Brain pericyte (primary cell): ENCODE data around the gene KRT75.
"Not testable (repeated sequence)": the region's sequence is repeated elsewhere in the genome, so short reads cannot be mapped to it uniquely, and the experiment has no call there.

Experiments
- DNase-seq: peaks from one replicate; pipeline ENCODE4 v3.0.0-alpha.2; 2012; ENCODE audit warnings: low read depth, low spot score

KRT75 gene

DNA sequence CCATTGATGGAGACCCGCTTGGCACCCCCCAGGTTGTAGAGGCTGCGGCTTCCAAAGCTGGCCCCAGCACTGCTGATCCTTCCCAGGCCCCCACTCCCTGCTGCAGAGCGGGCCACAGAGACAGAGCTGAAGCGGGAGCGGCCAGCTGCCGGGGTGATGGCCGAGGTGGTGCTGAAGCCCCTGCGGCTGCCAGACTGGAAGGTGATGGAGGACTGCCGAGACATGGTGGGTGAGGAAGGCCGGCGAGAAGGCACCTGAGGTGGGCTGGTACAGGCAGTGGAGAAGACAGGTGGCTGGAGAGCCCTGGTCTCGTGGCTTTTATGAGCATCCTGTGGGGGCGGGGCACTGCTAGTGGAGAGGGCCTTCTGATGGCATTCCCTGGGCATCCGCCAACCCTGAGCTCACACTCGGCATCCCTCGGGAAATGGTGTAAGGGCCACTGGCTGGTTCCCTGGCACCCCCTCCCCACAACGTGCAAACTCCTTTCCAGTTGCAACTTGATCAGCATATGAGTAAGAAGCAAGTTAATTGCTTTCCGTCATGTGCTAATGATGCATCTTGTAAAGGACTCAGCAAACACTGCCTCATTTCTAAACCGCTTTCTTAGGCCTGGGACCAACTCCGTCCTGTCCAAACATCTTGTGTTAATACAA is at the start of gene KRT75:
Gene KRT75 (minus strand): TSS at position 291 of the 653 bp plus-strand sequence. CDS start 67 bp downstream, at position 224.
- DNase-seq, result no peak

DNA sequence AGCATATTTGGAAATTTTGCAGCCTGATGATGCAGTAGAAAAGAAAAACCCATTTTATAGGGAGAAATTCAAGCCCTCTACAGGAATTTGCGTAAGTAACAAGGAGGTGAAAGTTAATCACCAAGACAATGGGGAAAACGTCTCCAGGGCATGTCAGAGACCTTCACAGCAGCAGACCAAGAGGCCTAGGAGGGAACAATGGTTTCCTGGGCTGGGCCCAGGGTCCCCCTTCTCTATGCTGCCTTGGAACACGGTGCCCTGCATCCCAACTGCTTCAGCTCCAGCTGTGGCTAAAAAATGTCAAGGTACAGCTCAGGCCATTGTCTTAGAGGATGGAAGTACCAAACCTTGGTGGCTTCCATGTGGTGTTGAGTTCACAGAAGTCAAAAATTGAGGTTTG is 45.9 kb upstream of the KRT75 start:
- DNase-seq, result no peak

DNA sequence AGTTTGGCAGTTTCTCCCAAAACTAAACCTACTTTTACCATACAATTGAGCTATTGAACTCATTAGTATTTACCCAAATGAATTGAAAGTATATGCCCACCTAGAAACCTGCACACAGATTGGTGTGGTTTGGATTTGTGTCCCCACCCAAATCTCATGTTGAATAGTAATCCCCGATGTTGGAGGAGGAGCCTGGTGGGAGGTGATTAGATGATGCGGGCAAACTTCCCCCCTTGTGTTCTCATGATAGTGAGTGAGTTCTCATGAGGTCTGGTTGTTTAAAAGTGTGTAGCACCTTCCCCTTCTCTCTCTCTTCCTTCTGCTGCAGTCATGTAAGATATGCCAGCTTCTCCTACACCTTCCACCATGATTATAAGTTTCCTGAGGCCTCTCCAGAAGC is 43.5 kb upstream of the KRT75 start:
- no peak for DNase-seq

DNA sequence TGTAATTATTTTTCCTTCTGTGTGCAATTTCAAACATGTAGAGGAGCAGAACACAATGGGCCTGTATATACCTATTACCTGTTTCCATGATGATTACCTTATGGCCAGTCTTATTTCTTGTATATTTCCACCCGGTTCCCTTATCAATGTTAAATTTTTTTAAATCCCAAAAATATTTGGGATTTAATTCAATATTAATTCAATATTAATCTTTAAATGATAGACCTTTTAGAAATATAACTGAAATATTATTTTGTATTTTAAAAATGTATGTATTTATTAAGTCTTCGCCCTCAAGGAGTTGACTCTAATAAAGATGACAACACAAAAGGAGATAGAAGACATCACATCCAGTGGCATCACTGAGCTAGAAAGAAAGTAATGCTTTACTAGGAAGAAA is 40.0 kb upstream of the KRT75 start:
- DNase-seq, result no peak

DNA sequence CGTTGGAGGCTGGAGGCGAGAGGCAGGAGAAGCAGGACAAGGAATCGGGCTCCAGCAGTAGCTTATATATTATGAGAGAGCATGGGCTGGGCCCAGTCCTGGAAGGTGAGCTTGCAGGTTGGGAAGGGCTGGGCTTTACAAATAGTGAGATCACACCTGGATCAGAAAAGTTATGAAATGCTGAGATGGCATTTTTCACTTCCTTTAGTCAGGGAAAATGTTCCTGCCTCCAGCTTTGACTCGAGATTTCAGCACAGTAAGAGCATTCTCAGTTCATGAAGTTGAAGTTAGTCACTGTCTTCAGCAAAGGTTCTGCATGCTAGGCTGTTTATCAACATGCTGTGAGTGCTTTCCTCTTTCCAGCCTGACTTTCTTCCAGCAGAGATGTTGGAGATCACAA is 39.6 kb upstream of the KRT75 start, which contains the start of gene KRT6C:
Gene KRT6C (minus strand): TSS at position 38 of the 400 bp plus-strand sequence. CDS start 68 bp downstream, outside the sequence.
- no peak for DNase-seq

DNA sequence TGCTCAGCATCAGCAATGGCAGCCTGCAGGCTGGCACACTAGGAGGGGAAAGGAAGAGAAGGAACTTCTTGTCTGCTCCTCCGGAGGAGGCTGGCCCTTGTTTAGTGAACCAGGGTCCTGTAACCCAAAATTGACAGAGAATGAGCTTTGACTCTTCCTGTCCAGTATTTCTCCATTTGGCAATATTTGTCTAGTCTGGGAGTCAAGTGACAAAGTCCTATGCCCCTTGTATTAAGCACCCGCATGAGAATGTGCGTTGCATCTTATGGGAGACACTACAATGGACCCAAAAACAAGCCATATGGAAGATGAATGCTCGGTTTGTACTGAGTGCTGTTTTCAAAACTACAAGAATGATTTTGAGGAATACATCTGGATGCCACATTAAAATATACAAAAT is 35.7 kb upstream of the KRT75 start:
- no peak for DNase-seq

DNA sequence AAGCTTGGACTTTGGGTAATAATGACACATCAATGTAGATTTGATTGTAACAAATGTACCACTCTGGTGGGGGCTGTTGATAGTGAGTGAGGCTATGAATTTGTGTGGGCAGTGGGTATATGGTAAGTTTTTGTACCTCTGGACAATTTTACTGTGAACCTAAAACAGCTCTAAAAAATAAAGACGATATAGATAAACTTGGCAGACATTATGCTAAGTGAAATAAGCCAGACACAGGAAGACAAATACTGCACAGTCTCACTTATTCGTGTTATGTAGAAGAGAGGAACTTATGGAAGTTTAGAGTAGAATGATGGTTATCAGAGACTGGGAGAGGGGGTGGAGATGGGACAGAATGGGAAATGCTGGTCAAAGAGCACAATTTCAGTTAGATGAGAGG is 30.7 kb upstream of the KRT75 start:
- no peak for DNase-seq

DNA sequence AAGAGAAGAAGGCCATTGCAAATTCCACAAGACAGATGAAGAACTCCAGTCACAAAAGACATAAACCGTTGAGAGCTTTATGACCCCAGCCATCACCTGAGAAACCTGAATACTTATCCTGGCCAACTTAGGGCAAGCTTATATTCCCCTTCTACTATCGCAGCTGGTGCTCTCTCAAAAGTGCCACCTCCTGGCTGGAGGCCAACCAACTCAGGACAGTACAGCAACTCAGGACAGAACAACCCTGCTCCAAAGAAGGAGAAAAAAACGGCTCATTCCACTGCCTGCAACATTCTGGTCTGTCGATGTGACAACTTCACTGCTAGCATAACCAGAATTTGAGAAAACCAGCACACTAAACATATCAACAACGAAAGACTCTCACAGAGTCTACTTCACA is 27.5 kb upstream of the KRT75 start:
- no peak for DNase-seq

DNA sequence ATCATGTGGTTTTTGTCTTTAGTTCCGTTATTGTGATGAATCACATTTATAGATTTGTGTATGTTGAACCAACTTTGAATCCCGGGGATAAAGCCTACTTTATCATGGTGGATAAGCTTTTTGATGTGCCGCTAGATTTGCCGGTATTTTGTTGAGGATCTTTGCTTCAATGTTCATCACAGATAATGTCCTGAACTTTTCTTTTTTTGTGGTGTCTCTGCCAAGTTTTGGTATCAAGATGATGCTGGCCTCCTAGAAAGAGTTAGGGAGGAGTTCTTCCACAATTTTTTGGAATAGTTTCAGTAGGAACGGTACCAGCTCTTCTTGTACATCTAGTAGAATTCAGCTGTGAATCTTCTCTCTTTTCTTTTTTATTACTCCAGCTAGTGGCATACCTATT is 24.7 kb upstream of the KRT75 start:
- no peak for DNase-seq

DNA sequence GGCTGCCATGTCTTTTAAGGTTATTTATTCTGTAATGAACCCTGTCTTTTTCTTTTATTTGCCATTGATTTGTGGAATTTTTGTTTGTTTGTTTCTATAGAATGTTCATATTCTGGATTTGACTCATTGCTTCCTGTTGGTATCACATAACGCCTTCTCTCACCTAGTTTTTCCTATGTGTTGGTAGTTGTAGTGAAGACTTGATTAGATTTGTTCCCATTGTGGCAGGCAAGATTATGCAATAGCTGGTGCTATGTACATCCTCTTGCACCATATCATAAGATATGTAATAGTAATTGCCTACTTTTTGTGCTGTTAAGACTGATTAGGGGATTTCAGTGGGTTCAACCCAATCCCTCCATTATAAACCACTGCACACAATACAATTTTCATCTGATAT is 21.6 kb upstream of the KRT75 start:
- DNase-seq, result no peak

DNA sequence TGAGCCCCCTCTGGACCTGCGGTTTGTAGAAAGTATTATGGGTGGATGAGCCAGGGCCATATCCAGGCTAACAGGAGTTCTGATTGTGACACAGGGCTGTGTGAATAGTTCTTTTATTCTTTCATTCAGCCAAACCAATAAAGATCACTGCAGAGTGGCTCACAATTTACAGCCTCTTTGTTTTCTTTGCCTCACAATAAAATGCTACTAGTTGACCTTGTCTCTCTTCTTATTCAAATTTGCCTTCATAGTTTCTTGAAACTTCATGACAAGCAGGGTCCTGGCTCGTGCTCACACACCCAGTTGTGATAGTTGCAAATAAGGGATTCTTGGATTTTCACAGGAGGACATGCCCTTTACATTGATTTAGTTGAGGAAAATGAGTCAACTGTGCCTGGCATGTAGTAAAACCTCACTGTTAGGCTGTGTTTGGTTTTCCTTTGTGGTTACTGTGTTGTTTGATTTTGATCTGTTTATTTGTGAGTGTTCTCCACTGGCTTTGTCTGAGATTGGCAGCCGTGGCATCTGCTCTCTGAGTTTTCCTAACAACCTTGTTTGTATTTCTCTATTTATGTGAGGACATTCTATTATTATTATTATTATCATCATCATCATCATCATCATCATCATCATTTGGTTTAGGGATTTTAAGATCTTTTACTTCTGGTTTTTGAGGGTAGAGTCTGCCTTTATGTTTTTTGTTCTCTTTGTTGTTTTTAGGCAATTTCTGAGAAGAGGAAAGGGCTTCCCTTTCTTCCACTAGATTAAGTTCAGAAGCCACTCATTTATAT is 20.4 kb upstream of the KRT75 start:
- no peak for DNase-seq

DNA sequence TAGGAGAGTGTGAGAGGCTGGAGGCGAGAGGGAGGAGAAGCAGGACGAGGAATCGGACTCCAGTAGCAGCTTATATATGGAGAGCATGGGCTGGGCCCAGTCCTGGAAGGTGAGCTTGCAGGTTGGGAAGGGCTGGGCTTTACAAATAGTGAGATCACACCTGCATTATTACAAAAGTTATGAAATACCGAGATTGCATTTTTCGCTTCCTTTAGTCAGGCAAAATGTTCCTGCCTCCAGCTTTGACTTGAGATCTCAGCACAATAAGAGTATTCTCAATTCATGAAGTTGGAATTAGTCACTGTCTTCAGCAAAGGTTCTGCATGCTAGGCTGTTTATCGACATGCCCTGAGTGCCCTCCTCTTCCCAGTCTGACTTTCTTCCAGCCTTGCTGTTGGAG is 17.9 kb upstream of the KRT75 start, which contains the start of gene KRT6B:
Gene KRT6B (minus strand): TSS at position 46 of the 400 bp plus-strand sequence. CDS start 68 bp downstream, outside the sequence.
- no peak for DNase-seq

DNA sequence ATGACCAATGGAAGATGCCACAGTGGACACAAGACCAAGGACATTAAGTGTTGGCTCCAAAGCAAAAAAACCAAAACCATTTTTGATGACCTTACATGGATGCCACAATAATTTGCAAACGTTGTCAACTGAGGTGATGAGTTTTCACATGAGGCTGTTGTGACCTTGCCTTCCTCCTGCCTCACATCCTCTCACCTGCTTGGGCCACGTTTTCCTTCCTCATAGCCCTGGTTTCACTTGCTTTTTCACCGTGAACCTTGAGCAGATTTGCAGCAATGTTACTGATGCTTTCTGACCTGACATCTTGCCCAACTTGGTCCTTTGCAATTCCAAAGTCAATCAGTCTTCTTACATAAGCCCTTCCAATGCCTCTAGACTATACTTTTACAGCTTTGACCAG is 14.1 kb upstream of the KRT75 start:
- no peak for DNase-seq

DNA sequence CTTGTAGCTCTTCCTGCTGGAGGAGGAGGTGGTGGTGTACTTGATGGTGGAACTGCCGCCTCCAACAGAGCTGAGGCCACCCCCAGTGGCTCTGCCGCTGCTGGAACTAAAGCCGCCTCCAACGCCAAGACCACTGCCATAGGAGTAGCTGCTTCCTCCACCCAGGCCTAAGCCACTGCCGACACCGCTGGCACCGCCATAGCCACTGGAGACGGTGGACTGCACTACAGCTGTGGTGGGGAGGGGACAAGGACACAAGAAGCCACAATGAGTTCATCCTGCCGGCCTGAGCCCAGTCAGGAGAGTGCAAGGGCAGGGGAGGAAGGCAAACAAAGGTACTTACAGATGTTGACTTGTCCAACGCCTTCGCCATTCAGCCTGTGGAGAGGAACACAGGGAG is 13.0 kb upstream of the KRT75 start:
- DNase-seq, result not testable (repeated sequence)

DNA sequence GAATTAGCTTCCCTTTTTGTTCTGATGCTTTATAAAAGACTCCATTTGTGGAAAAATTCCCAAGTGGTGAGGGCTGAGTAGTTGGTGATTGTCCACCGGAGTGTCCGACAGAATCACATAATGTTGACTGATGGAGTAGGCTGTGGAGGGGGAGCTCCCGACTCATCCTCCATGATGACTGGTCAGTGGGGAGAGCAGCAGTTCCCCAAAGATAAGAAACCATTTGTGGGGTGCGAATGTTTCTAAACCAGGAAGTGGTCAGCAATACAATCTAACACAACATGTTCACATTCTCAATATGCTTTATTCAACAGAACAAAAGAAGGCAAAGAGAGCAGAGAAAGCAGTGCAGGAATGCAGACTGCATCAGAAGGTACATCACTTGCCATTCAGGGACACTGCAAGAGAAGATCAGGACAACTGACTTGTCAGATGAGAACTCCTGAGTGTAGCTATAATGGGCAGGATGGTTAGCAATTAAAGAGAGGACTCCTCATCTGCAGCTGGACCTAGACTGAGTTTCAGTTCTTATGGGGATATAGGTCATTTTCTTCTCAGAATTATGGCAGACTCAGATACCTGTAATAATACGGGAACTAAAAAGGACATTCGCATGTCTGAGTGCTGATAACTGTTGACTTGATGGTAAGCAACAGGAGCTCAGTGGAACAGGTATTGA is 12.3 kb upstream of the KRT75 start:
- DNase-seq, result no peak

DNA sequence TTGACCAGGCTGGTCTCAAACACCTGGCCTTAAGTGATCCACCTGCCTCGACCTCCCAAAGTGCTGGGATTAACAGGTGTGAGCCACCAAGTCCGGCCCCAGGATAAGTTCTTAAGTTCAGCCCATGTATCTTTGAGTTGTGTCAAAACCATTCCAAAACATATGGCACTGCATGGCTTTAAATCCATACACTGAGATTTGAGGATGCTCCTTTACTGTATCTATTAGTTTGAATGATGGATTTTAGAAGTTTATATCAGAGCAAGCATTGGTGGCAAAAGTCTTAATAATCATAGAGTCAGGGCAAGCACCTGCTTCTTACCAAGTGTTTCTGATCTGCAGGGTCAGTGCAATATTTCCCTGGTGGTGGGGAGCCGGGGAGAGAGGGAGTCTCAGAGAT is 11.7 kb upstream of the KRT75 start:
- DNase-seq, result no peak

DNA sequence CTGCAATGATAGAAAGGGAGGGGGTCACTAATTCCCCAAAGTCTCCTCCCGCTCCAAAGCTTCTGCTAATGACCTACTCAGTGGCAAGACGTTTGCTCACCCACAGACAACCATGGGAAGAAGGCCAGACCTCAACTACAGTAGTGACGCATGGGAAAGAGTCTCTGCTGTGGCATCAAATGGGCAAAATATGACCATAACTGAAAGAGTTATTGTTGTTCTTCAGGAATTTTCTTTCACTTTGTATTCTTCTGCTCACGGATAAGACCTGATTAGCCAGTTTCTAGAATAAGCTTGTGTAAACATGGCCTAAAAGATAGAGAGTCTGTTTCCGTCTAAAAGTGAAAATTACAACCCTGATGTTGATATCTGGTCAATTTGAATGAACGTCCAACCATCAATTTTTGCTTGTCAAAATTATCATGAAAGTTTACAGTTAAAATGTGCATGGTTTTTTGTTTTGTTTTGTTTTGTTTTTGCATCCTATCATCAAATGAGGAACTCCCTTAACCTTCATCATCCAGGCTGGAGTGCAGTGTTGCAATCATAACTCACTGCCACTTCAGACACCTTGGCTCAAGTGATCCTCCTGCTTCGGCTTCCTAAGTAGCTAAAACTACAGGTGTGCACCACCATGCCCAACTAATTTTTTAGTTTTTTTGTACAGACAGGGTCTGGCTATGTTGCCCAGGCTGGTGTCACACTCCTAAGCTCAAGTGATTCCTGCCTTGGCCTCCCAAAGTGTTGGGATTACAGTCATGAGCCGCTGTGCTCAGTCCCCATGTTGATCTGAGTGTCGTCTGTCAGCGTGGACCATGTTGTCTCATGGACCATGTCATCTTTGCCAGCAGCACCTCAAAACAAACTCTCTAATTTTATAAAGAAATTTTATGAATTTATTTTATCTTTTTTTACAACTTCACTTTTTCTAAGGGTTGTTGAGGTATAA is 10.8 kb upstream of the KRT75 start:
- DNase-seq, result no peak

DNA sequence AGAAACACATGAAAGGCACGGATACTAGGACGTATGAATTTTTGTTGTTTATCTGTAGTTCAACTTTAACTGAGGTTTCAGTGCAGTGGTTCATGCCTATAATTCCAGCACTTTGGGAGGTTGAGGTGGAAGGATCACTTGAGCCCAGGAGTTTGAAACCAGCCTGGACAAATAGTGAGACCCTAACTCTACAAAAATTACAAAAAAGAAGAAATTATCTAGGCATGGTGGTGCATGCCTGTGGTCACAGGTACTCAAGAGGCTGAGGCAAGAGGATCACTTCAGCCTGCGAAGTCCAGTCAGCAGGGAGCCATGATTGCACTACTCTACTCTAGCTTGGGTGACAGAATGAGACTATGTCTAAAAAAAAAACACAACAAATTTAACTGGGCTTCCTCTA is 9.8 kb upstream of the KRT75 start:
- DNase-seq, result no peak

DNA sequence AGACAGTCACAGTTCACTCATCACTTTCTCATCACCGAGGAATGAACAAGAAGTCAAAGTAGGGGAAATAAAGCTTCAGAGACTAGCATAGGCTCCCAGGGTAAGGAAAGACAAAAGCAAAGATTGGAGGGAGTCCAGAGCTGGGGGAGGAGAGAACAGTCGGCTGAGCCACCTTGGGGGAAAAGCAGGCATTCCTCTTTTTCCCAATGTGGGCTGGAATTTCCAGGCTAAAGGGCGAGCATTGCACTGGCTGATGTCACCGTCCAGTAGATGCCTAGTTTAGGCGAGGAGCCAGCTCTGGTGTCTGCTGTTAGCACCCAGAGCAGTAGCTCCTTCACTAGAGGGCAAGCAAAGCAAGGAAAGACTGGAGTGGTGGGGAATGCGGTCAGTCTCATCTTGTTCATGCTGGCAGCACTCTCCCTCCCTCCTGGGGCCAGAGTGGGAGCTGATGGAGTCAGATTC is 8.5 kb upstream of the KRT75 start:
- DNase-seq, result no peak

DNA sequence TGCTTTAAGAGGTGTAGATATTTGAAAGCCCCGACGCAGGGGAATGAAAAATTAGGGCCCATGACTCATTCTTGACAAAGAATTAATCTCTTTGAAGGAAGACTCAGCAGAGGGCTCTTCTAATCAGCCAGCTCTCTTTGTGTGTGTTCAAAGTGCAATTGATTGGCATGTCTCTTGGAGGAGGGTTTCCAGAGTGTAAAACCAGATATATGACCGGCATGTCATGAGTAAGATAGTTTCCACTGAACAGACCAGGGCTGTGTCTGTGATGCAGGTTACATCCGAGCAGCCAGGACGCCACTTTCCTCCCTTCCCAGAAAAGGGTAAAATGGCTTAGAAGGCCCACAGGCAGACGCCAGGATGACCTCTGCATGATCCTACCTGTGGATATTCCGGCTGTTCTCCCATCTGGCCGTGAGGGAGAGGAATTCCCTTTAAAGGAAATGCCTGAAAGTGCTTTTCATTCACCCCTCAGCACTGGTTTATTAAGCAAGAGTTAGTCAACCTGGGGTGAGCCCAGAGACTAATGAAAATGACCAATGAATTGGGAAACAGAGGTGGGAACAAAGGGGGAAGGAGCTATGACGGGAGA is 7.2 kb upstream of the KRT75 start:
- no peak for DNase-seq

DNA sequence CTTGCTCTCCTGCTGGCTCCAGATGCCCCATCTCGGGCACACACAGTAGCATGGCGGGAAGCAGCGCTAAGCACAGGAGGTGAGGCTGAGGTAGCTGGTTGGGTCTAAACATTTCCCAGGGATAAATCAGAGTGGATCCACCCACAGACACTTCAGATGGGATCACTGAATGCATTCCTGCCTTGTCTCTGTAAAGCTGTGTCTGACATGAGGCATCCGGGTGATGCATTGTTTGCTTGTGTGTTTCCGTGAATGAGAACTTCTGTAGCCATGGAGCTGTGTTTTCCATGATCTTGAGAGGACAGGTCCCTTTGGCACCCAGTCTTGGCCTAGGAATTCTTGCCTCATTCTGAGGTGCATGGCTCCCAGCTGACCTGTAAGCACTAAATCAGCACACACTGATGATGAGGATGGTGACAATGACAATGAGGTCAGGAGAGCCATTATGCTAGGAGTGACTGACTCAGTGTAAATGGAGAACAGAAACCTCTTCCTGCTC is 6.7 kb upstream of the KRT75 start:
- DNase-seq, result no peak
